K562 (cell line): ENCODE measurements around the gene PRKAR1A. TPM values are rescaled to one million over a fixed set of nuclear protein-coding genes. Genes with fewer than 3 reads are reported as not detected.
A peak's percentile ranks its signal among the peaks of the same experiment; 100 is the strongest.

Source experiments
- CBX2 ChIP-seq: fragments of 200-600 bp; sonication (generic); IDR thresholded peaks from one replicate; pipeline ENCODE4 v1.6.1; 2012; ENCODE audit warnings: mild to moderate bottlenecking, low read length, inconsistent platforms; ENCODE audit not compliant: insufficient read depth, poor library complexity, severe bottlenecking
- CTBP1 ChIP-seq: fragments of 450-650 bp; IDR thresholded peaks from 2 replicates; pipeline ENCODE4 v1.6.1; 2016; ENCODE audit warnings: borderline replicate concordance
- FOXA1 ChIP-seq: fragments of 450-650 bp; IDR thresholded peaks from 2 replicates; pipeline ENCODE4 v1.6.1; 2016; ENCODE audit warnings: mild to moderate bottlenecking, borderline replicate concordance
- HDAC3 ChIP-seq: fragments of 450-650 bp; IDR thresholded peaks from 2 replicates; pipeline ENCODE4 v1.6.1; 2018; ENCODE audit warnings: borderline replicate concordance, mild to moderate bottlenecking, moderate library complexity; ENCODE audit not compliant: partially characterized antibody
- HDAC6 ChIP-seq: IDR thresholded peaks from 2 replicates; pipeline ENCODE4 v1.6.1; 2012; ENCODE audit warnings: low read depth, mild to moderate bottlenecking, control low read depth, inconsistent platforms, low read length, moderate library complexity
- HNRNPL ChIP-seq: fragments of 200-400 bp; formaldehyde crosslinking; IDR thresholded peaks from 2 replicates; pipeline ENCODE4 v1.6.1; 2017; ENCODE audit warnings: low read depth, mild to moderate bottlenecking, low read length
- HNRNPLL ChIP-seq: fragments of 200-400 bp; formaldehyde crosslinking; IDR thresholded peaks from 2 replicates; pipeline ENCODE4 v1.6.1; 2017; ENCODE audit warnings: low read length, low read depth, mild to moderate bottlenecking; ENCODE audit not compliant: poor library complexity, severe bottlenecking
- MTA1 ChIP-seq: fragments of 450-650 bp; IDR thresholded peaks from 2 replicates; pipeline ENCODE4 v1.6.1; 2017; ENCODE audit warnings: borderline replicate concordance
- NFIX ChIP-seq: fragments of 250-450 bp; sonication (Bioruptor Pico); IDR thresholded peaks from 2 replicates; pipeline ENCODE4 v1.4.0; 2020; ENCODE audit warnings: low read depth, mild to moderate bottlenecking, moderate library complexity
- PHF8 ChIP-seq: fragments of 200-600 bp; sonication (generic); IDR thresholded peaks from 2 replicates; pipeline ENCODE4 v1.6.1; 2012; ENCODE audit warnings: mixed run types, mild to moderate bottlenecking, inconsistent platforms, low read length, moderate library complexity, borderline replicate concordance
- POLR2A ChIP-seq: fragments of 450-650 bp; conservative IDR thresholded peaks from 2 replicates; pipeline ENCODE4 v1.6.1; 2016
- POLR2AphosphoS2 ChIP-seq: IDR thresholded peaks from 2 replicates; pipeline ENCODE4 v1.6.1; 2012; ENCODE audit warnings: low read length, improper control_type of control experiment
- TAF15 ChIP-seq: fragments of 200-400 bp; formaldehyde crosslinking; IDR thresholded peaks from 2 replicates; pipeline ENCODE4 v1.6.1; 2017; ENCODE audit warnings: mild to moderate bottlenecking, low read depth, low read length, moderate library complexity
- ZNF212 ChIP-seq: fragments of 450-650 bp; formaldehyde crosslinking; IDR thresholded peaks from 2 replicates; pipeline ENCODE4 v1.4.0; 2020; ENCODE audit warnings: mild to moderate bottlenecking
- ZNF408 ChIP-seq: fragments of 250-450 bp; sonication (Bioruptor Pico); IDR thresholded peaks from 2 replicates; pipeline ENCODE4 v1.4.0; 2020; ENCODE audit warnings: low read depth, mild to moderate bottlenecking, moderate library complexity
- ZNF764 ChIP-seq: fragments of 250-450 bp; sonication (Bioruptor Pico); IDR thresholded peaks from 2 replicates; pipeline ENCODE4 v1.4.0; 2020; ENCODE audit warnings: low read depth, mild to moderate bottlenecking, moderate library complexity
- ZNF780A ChIP-seq: fragments of 250-450 bp; sonication (Bioruptor Pico); IDR thresholded peaks from 2 replicates; pipeline ENCODE4 v1.5.0; 2021; ENCODE audit warnings: mild to moderate bottlenecking
- polyA plus RNA-seq, 8 experiments: library from polyadenylated mRNA; depleted of rRNA in 4 of 8; stranded (reverse) in 5 of 8; unstranded in 3 of 8; fragments of >200 nt; fragmentation: Nextera tagmentation in 2 of 8; fragmentation: Illumina TruSeq in 1 of 8; extraction: Ambion mirVana in 2 of 8; extraction: Trizol in 1 of 8; gene quantifications; 2 replicates each; pipeline versions ENCODE4 v1.2.1 to v1.2.3, GENCODE V29; 2011 to 2014; ENCODE audit warnings: inconsistent platforms in 1 of 8, missing spikeins in 1 of 8
- total RNA-seq, 7 experiments: library from RNA; depleted of rRNA in 6 of 7; stranded (reverse); fragments of >200 nt in 6 of 7; fragmentation: Illumina TruSeq in 2 of 7; extraction: Trizol in 2 of 7; gene quantifications; 2 replicates each; pipeline versions ENCODE4 v1.2.1 to v1.2.3, GENCODE V29; 2011 to 2021; ENCODE audit warnings: low replicate concordance in 1 of 7
- TF ChIP-seq, protein P1 (sequence below): fragments of 450-650 bp; IDR thresholded peaks from 2 replicates; pipeline ENCODE4 v1.6.1; 2016; ENCODE audit warnings: antibody characterized with exemption
- TF ChIP-seq, protein P2 (sequence below): fragments of 250-450 bp; sonication (Bioruptor Pico); IDR thresholded peaks from 2 replicates; pipeline ENCODE4 v1.8.0; 2022; ENCODE audit warnings: inconsistent platforms, mild to moderate bottlenecking, moderate library complexity, borderline replicate concordance
- TF ChIP-seq, protein P3 (sequence below): sonication (generic); formaldehyde crosslinking; IDR thresholded peaks from 2 replicates; pipeline ENCODE4 v1.8.0; 2022; ENCODE audit warnings: mild to moderate bottlenecking, missing genetic modification reagents
- TF ChIP-seq, protein P4 (sequence below), 2 experiments: IDR thresholded peaks; 2 replicates each; pipeline ENCODE4 v1.6.1; 2011; ENCODE audit warnings: borderline replicate concordance in 1 of 2, control low read depth in 1 of 2, low read depth in 1 of 2, low read length in 1 of 2, mild to moderate bottlenecking in 1 of 2, mixed read lengths in 1 of 2, moderate library complexity in 1 of 2; ENCODE audit not compliant: insufficient read depth in 1 of 2, insufficient read length in 1 of 2, poor library complexity in 1 of 2, severe bottlenecking in 1 of 2; ENCODE audit errors: extremely low read depth in 1 of 2
- TF ChIP-seq, protein P5 (sequence below): fragments of 250-450 bp; sonication (Bioruptor Pico); IDR thresholded peaks from 2 replicates; pipeline ENCODE4 v1.5.1; 2021; ENCODE audit warnings: mild to moderate bottlenecking

PRKAR1A gene
- total and polyA plus RNA-seq, 9 of the 15 experiments (the other 6 are each of a cell fraction or from before 2014, with no cell fraction given) = 15.0 to 95.6 (median 67.5) TPM

DNA sequence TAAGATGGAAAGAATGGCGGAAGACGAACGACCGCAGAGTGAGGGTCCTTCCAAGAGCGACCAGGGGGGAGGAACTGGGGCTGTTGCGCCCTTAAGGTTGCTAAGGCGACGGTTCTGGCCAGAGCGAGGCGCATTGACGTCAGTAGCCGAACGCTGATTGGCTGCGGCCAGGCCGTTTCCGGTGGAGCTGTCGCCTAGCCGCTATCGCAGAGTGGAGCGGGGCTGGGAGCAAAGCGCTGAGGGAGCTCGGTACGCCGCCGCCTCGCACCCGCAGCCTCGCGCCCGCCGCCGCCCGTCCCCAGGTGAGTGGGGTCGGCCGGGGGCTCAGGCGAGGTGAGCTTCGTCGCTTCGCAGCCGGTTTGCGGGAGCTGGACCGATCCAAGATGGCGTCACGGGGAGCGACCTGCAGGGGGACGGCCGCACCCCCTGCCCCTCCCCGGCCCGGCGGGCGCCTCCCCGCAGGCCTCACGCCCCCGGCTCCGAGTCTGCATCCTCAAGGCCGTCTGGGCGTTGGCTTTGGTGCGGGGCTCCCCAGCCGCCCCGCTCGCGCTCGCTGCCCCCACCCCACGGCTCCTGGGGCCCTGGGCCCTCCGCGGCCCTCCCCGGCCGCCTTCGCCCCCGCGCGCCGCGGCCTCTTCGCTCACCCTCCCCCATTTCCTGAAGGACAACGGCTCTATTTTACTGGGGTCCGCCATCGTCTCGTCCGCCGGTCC lies at the start of gene PRKAR1A (continued):
- TF ChIP-seq, protein P1, sequence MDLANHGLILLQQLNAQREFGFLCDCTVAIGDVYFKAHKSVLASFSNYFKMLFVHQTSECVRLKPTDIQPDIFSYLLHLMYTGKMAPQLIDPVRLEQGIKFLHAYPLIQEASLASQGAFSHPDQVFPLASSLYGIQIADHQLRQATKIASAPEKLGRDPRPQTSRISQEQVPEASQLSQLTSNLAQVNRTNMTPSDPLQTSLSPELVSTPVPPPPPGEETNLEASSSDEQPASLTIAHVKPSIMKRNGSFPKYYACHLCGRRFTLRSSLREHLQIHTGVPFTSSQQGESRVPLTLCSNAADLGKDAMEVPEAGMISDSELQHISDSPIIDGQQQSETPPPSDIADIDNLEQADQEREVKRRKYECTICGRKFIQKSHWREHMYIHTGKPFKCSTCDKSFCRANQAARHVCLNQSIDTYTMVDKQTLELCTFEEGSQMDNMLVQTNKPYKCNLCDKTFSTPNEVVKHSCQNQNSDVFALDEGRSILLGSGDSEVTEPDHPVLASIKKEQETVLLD = no peak
- TF ChIP-seq, protein P2, sequence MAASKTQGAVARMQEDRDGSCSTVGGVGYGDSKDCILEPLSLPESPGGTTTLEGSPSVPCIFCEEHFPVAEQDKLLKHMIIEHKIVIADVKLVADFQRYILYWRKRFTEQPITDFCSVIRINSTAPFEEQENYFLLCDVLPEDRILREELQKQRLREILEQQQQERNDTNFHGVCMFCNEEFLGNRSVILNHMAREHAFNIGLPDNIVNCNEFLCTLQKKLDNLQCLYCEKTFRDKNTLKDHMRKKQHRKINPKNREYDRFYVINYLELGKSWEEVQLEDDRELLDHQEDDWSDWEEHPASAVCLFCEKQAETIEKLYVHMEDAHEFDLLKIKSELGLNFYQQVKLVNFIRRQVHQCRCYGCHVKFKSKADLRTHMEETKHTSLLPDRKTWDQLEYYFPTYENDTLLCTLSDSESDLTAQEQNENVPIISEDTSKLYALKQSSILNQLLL = no peak
- TF ChIP-seq HNRNPLL = no peak
- TF ChIP-seq FOXA1 = no peak
- TF ChIP-seq MTA1 = no peak
- no peak for TF ChIP-seq ZNF212 (CRISPR knock-in tag)
- no peak for TF ChIP-seq HDAC6
- TF ChIP-seq NFIX (CRISPR knock-in tag) = no peak
- TF ChIP-seq, protein P3, sequence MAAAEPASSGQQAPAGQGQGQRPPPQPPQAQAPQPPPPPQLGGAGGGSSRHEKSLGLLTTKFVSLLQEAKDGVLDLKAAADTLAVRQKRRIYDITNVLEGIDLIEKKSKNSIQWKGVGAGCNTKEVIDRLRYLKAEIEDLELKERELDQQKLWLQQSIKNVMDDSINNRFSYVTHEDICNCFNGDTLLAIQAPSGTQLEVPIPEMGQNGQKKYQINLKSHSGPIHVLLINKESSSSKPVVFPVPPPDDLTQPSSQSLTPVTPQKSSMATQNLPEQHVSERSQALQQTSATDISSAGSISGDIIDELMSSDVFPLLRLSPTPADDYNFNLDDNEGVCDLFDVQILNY (CRISPR knock-in tag) = no peak; the same call in 1 of the 2 replicates
- peak; percentile 72; the same call in 1 of the 2 replicates for TF ChIP-seq PHF8
- TF ChIP-seq POLR2AphosphoS2 = no peak
- no peak for TF ChIP-seq HNRNPL
- no peak for TF ChIP-seq ZNF780A (CRISPR knock-in tag)
- TF ChIP-seq, protein P4, sequence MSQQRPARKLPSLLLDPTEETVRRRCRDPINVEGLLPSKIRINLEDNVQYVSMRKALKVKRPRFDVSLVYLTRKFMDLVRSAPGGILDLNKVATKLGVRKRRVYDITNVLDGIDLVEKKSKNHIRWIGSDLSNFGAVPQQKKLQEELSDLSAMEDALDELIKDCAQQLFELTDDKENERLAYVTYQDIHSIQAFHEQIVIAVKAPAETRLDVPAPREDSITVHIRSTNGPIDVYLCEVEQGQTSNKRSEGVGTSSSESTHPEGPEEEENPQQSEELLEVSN (IDR thresholded peaks at IDR 0.05; ENCODE audit: borderline replicate concordance in 1 of 2, extremely low read depth in 1 of 2, insufficient read depth in 1 of 2, insufficient read length in 1 of 2, low read depth in 1 of 2, low read length in 1 of 2, poor library complexity in 1 of 2, severe bottlenecking in 1 of 2) = peak in 1 of 2 experiments; percentile 54
- TF ChIP-seq CBX2 = no peak
- TF ChIP-seq HDAC3 = no peak
- TF ChIP-seq, protein P5, sequence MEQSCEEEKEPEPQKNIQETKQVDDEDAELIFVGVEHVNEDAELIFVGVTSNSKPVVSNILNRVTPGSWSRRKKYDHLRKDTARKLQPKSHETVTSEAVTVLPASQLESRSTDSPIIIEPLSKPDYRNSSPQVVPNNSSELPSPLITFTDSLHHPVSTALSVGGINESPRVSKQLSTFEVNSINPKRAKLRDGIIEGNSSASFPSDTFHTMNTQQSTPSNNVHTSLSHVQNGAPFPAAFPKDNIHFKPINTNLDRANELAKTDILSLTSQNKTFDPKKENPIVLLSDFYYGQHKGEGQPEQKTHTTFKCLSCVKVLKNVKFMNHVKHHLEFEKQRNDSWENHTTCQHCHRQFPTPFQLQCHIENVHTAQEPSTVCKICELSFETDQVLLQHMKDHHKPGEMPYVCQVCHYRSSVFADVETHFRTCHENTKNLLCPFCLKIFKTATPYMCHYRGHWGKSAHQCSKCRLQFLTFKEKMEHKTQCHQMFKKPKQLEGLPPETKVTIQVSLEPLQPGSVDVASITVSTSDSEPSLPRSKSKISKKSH = no peak
- no peak for TF ChIP-seq ZNF408 (CRISPR knock-in tag)
- TF ChIP-seq TAF15 = no peak
- TF ChIP-seq CTBP1 = no peak; the same call in 1 of the 2 replicates
- TF ChIP-seq POLR2A = peak; percentile 85
- no peak for TF ChIP-seq ZNF764 (CRISPR knock-in tag)
